Measurements from ENCODE around the gene TUBA4A. TPM values are rescaled to one million over a fixed set of nuclear protein-coding genes. Genes with fewer than 3 reads are reported as not detected.
"Not testable (repeated sequence)": the region's sequence is repeated elsewhere in the genome, so short reads cannot be mapped to it uniquely, and the experiment has no call there.

TUBA4A gene
- total RNA-seq, 2 donors from 2014 or later: 82.0 to 99.8 TPM

DNA sequence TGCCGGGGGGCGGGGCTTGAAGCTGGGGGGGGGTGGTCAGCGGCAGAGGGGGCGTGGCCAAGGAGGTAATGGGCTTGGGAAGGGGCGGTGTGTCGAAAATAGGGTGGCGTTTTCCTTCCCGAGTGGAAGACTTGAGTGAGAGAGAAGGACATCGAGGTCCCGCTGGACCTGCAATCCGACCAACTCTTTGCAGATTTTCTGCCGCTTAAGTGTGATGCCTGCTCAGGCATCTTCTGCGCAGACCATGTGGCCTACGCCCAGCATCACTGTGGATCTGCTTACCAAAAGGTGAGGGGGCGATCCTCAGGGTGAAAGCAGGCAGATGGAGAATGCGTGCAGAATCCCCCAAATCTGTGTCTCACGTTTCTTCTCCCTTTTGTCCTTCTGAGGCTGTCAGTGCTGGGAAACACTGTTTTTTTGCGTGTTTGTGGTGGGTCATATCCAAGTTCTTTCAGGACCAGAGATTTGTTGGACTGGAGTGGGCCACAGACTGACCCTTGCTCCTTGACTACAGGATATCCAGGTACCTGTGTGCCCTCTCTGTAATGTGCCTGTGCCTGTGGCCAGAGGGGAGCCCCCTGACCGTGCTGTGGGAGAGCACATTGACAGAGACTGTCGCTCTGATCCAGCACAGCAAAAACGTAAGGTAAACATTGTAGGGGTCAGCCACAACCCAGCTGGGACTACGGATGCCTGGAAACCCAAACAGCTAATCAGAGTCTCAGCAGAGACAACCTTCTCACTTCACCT lies 46.4 kb downstream of the TUBA4A start:
- DNase-seq (no peak), ATAC-seq (replicated peaks in 1 of 2) (no peak)
- Mint-ChIP-seq H3K9me3 (peaks cover 0 to 3% of the 10 kb centered on the region in 2 donors), H3K36me3 (ENCODE audit: insufficient read depth in 2 of 2) (peaks cover 1 to 7% of the 10 kb centered on the region in 2 donors), H3K27me3 (ENCODE audit: low read depth) (no peaks in the 10 kb centered on the region), H3K27ac (peak overlapping the region; percentile 54), H3K4me1 (ENCODE audit: low read depth) (peaks cover 50% of the 10 kb centered on the region), H3K4me3 (peak overlapping the region; percentile 79 to 83)

GRCh38 chr2:219206328-219207133 lies 47.2 kb downstream of the TUBA4A start, which contains the start of gene ZFAND2B:
ZFAND2B (plus strand) TSS chr2:219206782; CDS start chr2:219206988, 206 bp downstream.
- peak within 1 kb of the TSS; percentile 69 for H3K27ac Mint-ChIP-seq
- H3K4me1 Mint-ChIP-seq (ENCODE audit: low read depth): peaks cover 42% of the 10 kb centered on the region
- peaks cover 1 to 7% of the 10 kb centered on the region in 2 donors for H3K36me3 Mint-ChIP-seq (ENCODE audit: insufficient read depth in 2 of 2)
- no peaks in the 10 kb centered on the region for H3K27me3 Mint-ChIP-seq (ENCODE audit: low read depth)
- DNase-seq: peak; percentile 96 to 98
- peak; percentile 97 for ATAC-seq (replicated peaks in 1 of 2)
- H3K4me3 Mint-ChIP-seq: peak within 1 kb of the TSS; percentile 79 to 83
- peaks cover 0 to 3% of the 10 kb centered on the region in 2 donors for H3K9me3 Mint-ChIP-seq

DNA sequence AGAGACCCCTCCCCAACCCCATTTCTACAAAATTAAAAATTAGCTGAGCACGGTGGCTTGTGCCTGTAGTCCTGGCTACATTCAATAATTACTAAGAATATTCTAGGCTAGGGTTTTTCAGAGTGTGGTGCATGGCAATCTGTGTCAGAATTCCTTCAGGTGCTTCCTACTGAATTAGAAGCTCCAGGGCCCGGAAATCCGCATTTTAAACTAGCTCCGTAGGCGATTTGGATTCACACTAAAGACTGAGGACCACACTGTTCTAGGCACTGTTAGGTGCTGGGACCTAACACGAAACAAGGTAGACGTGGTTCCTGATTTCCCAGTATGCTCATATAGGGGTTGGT lies 47.8 kb downstream of the TUBA4A start:
- H3K4me3 Mint-ChIP-seq: peak overlapping the region; percentile 79 to 83
- H3K4me1 Mint-ChIP-seq (ENCODE audit: low read depth): peaks cover 36% of the 10 kb centered on the region
- peaks cover 1 to 7% of the 10 kb centered on the region in 2 donors for H3K36me3 Mint-ChIP-seq (ENCODE audit: insufficient read depth in 2 of 2)
- DNase-seq (no peak), ATAC-seq (replicated peaks in 1 of 2) (no peak)
- H3K9me3 Mint-ChIP-seq: peaks cover 0 to 3% of the 10 kb centered on the region in 2 donors
- peak overlapping the region; percentile 69 for H3K27ac Mint-ChIP-seq
- no peaks in the 10 kb centered on the region for H3K27me3 Mint-ChIP-seq (ENCODE audit: low read depth)

GRCh38 chr2:219205165-219205538 lies 48.6 kb downstream of the TUBA4A start:
- Mint-ChIP-seq H3K27ac (no peak overlapping the region), H3K4me3 (peak overlapping the region; percentile 16 to 79), H3K4me1 (ENCODE audit: low read depth) (peaks cover 35% of the 10 kb centered on the region), H3K36me3 (ENCODE audit: insufficient read depth in 2 of 2) (peaks cover 1 to 6% of the 10 kb centered on the region in 2 donors), H3K9me3 (peaks cover 0 to 3% of the 10 kb centered on the region in 2 donors), H3K27me3 (ENCODE audit: low read depth) (no peaks in the 10 kb centered on the region)
- ATAC-seq (replicated peaks in 1 of 2): no peak
- DNase-seq: no peak

DNA sequence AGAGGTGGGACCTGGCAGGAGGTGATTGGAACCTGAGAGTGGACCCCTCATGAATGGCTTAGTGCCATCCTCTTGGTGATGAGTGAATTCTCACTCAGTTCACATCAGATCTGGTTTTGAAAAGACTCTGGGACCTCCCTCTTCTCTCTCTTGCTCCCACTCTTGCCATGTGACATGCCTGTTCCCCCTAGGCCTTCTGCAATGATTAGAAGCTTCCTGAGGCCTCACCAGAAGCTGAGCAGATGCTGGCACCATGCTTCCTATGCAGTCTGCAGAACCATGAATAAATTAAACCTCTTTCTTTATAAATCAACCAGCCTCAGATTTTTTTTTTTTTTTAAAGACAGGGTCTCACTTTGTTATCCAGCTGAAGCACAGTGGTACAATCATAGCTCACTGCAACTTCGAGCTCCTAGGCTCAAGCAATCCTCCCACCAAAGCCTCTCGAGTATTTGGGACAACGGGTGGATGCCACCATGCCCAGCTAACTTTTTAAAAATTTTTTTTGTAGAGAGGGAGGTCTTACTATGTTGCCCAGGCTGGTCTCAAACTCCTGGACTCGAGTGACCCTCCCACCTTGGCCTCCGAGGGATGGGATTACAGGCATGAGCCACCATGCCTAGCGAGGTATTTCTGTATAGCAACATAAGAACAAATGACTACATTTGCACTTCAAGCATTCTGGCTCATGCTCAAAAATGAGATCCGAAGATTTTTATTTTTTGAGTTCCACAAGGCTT lies 49.1 kb downstream of the TUBA4A start:
- peaks cover 0 to 3% of the 10 kb centered on the region in 2 donors for H3K9me3 Mint-ChIP-seq
- H3K36me3 Mint-ChIP-seq (ENCODE audit: insufficient read depth in 2 of 2): peaks cover 1 to 6% of the 10 kb centered on the region in 2 donors
- ATAC-seq (replicated peaks in 1 of 2): no peak
- no peak overlapping the region for H3K27ac Mint-ChIP-seq
- H3K27me3 Mint-ChIP-seq (ENCODE audit: low read depth): no peaks in the 10 kb centered on the region
- H3K4me1 Mint-ChIP-seq (ENCODE audit: low read depth): peaks cover 32% of the 10 kb centered on the region
- H3K4me3 Mint-ChIP-seq: no peak overlapping the region
- DNase-seq: no peak

DNA sequence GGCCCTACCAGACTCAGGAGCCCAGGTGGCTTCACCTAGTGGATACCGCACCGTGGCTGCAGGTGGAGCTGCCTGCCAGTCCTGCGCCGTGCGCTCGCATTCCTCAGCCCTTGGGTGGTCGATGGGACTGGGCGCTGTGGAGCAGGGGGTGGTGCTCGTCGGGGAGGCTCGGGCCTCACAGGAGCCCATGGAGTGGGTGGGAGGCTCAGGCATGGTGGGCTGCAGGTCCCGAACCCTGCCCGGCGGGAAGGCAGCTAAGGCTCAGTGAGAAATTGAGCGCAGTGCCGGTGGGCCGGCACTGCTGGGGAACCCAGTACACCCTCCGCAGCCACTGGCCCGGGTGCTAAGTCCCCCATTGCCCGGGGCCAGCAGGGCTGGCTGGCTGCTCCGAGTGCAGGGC lies 52.4 kb downstream of the TUBA4A start:
- ATAC-seq (replicated peaks in 1 of 2); DNase-seq; H3K4me3 Mint-ChIP-seq; H3K27ac Mint-ChIP-seq; H3K9me3 Mint-ChIP-seq; H3K36me3 Mint-ChIP-seq (ENCODE audit: insufficient read depth in 2 of 2); H3K27me3 Mint-ChIP-seq (ENCODE audit: low read depth): not testable (repeated sequence)
- H3K4me1 Mint-ChIP-seq (ENCODE audit: low read depth): peaks cover 25% of the 10 kb centered on the region

DNA sequence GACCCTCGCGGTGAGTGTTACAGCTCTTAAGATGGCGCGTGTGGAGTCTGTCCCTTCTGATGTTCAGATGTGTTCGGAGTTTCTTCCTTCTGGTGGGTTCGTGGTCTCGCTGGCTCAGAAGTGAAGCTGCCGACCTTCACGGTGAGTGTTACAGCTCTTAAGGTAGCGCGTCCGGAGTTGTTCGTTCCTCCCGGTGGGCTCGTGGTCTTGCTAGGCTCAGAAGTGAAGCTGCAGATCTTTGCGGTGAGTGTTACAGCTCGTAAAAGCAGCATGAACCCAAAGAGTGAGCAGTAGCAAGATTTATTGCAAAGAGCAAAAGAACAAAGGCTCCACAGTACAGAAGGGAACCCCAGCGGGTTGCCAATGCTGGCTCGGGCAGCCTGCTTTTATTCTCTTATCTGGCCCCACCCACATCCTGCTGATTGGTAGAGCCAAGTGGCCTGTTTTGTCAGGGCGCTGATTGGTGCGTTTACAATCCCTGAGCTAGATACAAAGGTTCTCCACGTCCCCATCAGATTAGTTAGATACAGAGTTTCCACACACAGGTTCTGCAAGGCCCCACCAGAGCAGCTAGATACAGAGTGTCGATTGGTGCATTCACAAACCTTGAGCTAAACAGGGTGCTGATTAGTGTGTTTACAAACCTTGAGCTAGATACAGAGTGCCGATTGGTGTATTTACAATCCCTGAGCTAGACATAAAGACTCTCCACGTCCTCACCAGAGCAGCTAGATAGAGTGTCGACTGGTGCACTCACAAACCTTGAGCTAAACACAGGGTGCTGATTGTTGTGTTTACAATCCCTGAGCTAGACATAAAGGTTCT lies 53.0 kb downstream of the TUBA4A start:
- peak; percentile 36 to 42 for DNase-seq
- not testable (repeated sequence) for H3K9me3 Mint-ChIP-seq; H3K27me3 Mint-ChIP-seq (ENCODE audit: low read depth); ATAC-seq (replicated peaks in 1 of 2); H3K36me3 Mint-ChIP-seq (ENCODE audit: insufficient read depth in 2 of 2)
- Mint-ChIP-seq H3K4me3 (peak overlapping the region; percentile 78 to 82), H3K4me1 (ENCODE audit: low read depth) (peaks cover 25% of the 10 kb centered on the region), H3K27ac (peak overlapping the region; percentile 11)

Other genes with a start within 250 kb of the TUBA4A start
- not detected for gene CFAP65, start 212.4 kb downstream of the TUBA4A start, total RNA-seq
- under 1 TPM; 0.12 to 0.14 TPM for gene IHH, start 193.0 kb downstream of the TUBA4A start, total RNA-seq
- gene NHEJ1, start 93.1 kb downstream of the TUBA4A start, total RNA-seq: 10 to 100 TPM; 19.8 to 21.1 TPM
- gene SLC23A3, start 83.9 kb downstream of the TUBA4A start, total RNA-seq: 1 to 10 TPM; 3.1 to 4.0 TPM
- 10 to 100 TPM; 53.5 to 54.5 TPM for gene CNPPD1, start 77.0 kb downstream of the TUBA4A start, total RNA-seq
- 10 to 100 TPM; 53.7 to 66.8 TPM for gene RETREG2, start 75.6 kb downstream of the TUBA4A start, total RNA-seq
- 10 to 100 TPM; 45.5 to 47.7 TPM for gene ZFAND2B, start 47.1 kb downstream of the TUBA4A start, total RNA-seq
- 1 to 10 TPM; 8.5 to 8.8 TPM for gene ABCB6, start 35.0 kb downstream of the TUBA4A start, total RNA-seq
- gene ATG9A, start 24.3 kb downstream of the TUBA4A start, total RNA-seq: 10 to 100 TPM; 48.5 to 51.4 TPM
- gene ANKZF1, start 24.1 kb downstream of the TUBA4A start, total RNA-seq: 100 to 1,000 TPM; 101 to 117 TPM
- gene GLB1L, start 8.5 kb downstream of the TUBA4A start, total RNA-seq: 1 to 10 TPM; 2.3 to 3.4 TPM
- gene STK16, start 8.4 kb downstream of the TUBA4A start, total RNA-seq: 10 to 100 TPM; 36.8 to 46.0 TPM
- not detected for gene TUBA4B, start 675 bp downstream of the TUBA4A start, total RNA-seq
- 10 to 100 TPM; 71.1 to 88.1 TPM for gene DNAJB2, start 25.4 kb upstream of the TUBA4A start, total RNA-seq
- 1 to 10 TPM; 1.7 to 2.5 TPM for gene PTPRN, start 55.5 kb upstream of the TUBA4A start, total RNA-seq
- not detected for gene RESP18, start 78.8 kb upstream of the TUBA4A start, total RNA-seq
- gene DNPEP, start 134.0 kb upstream of the TUBA4A start, total RNA-seq: 10 to 100 TPM; 61.5 to 71.0 TPM
- under 1 TPM in 1 of 2 donors, not detected in 1; 0.10 TPM for gene DES, start 164.5 kb upstream of the TUBA4A start, total RNA-seq
- 1 to 10 TPM; 4.8 to 6.9 TPM for gene SPEG, start 180.9 kb upstream of the TUBA4A start, total RNA-seq
- 10 to 100 TPM; 39.4 to 47.3 TPM for gene GMPPA, start 245.0 kb upstream of the TUBA4A start, total RNA-seq

All from activated T-cell treated with anti-CD3 and anti-CD28 coated beads, Interleukin-2, amount 50 U/mL, for 72 hours (primary cell).